Epithelial cell of proximal tubule (primary cell): Measurements from ENCODE around the gene TMEM207. TPM values are rescaled to one million over a fixed set of nuclear protein-coding genes. Genes with fewer than 3 reads are reported as not detected.

ENCODE experiments used
- DNase-seq: peaks from one replicate; pipeline ENCODE4 v3.0.0-alpha.2; 2011; ENCODE audit warnings: low read depth
- H3K4me3 ChIP-seq: 2 replicates; pipeline ENCODE4 v1.5.1; 2011; ENCODE audit warnings: low read depth, mild to moderate bottlenecking, low read length
- CTCF ChIP-seq: conservative IDR thresholded peaks from 2 replicates; pipeline ENCODE4 v1.5.1; 2012; ENCODE audit warnings: low read depth, mild to moderate bottlenecking, low read length
- total RNA-seq: library from RNA; depleted of rRNA; stranded (reverse); fragments of >200 nt; gene quantifications from 2 replicates; pipeline ENCODE4 v1.2.3, GENCODE V29; 2015

TMEM207 gene
- total RNA-seq, 1 donor from 2014 or later: not detected

- TF ChIP-seq CTCF: peak; percentile 76
- H3K4me3 ChIP-seq: no peak overlapping the region
- DNase-seq: peak; percentile 44
Measured at GRCh38 chr3:190424478-190425439, 24.9 kb downstream of the TMEM207 start.

GRCh38 chr3:190424108-190424477 is 25.6 kb downstream of the TMEM207 start:
- TF ChIP-seq CTCF: no peak
- no peak for DNase-seq
- no peak overlapping the region for H3K4me3 ChIP-seq

- no peak for DNase-seq
- no peak for TF ChIP-seq CTCF
- no peak overlapping the region for H3K4me3 ChIP-seq
Measured at GRCh38 chr3:190414297-190414696, 35.4 kb downstream of the TMEM207 start.

- TF ChIP-seq CTCF: no peak
- DNase-seq: no peak
- no peak overlapping the region for H3K4me3 ChIP-seq
Measured at GRCh38 chr3:190404715-190405114, 45.0 kb downstream of the TMEM207 start.

- DNase-seq: no peak
- no peak overlapping the region for H3K4me3 ChIP-seq
- TF ChIP-seq CTCF: no peak
Measured at GRCh38 chr3:190401963-190402362, 47.7 kb downstream of the TMEM207 start.

GRCh38 chr3:190399677-190400076 is 50.0 kb downstream of the TMEM207 start:
- DNase-seq: no peak
- no peak overlapping the region for H3K4me3 ChIP-seq
- TF ChIP-seq CTCF: no peak

GRCh38 chr3:190397889-190398288 is 51.8 kb downstream of the TMEM207 start:
- H3K4me3 ChIP-seq: no peak overlapping the region
- no peak for TF ChIP-seq CTCF
- DNase-seq: no peak
